Superior temporal gyrus (tissue), 1 donor: ENCODE data around the gene DPM2.
A peak's percentile ranks its signal among the peaks of the same experiment; 100 is the strongest.

Experiments
- DNase-seq: peaks from one replicate; pipeline ENCODE4 v3.0.0-alpha.2; 2016; ENCODE audit errors: extremely low spot score

The DPM2 gene

DNA sequence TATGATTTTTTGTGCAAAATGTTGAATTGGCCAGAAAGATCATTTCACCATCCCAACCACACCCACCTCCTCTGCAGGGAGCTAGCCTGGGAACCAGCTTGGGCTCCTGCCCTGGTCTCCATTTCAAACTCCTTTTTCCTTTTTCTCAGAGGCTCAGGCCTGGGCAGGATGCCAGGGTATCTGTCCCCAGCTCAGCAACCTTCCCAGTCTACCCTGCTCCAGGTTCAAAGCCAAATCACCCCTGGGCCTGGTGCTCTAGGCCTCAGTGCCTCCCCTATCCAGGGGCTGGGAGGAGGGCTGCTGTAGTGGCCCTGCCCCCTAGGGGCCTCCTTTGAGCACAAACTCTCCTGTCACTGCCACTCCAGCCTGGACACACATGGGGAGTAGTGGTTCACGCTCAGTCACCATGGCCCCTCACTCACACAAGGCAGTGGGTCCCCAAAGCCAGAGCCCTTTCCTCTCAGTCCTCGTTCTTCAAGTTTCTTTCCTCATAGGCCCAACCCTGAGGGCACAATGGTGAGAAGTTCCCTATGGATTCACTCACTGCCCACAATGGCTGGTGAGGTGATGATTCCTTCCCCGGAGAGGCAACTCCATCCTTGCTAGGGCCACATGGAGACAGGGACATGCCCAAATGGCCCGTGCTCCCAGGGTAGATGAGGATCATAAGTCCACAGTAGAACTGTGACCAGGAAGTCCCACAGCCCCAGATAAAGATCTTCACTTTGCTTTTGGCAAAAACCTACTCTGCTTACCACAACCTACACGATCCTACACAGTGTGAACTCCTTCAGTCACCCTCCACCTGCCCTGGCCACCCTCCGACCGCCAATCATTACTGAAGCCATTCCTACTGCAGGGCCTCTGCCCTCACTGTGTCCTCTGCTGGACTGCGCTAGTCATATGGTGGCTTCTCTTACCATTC, 19.2 kb downstream of the DPM2 start:
- DNase-seq: no peak

DNA sequence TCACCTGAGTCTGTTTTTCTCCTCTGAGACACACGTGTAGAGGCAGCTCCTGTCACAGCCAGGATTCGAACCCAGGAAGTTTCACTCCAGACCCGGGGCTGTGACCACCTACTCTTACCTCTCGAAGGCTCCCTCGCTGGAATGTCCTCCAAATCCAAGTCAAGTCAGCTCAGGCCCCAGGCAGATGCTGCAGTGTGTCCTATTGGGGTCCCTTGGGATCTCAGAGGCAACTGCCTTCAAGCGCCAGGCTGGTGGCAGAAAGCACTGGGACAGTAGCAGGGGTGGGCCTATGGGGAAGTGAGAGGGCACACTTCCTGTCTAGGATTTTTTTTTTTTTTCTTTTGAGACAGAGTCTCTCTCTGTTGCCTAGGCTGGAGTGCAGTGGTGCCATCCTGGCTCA, 20.1 kb downstream of the DPM2 start:
- DNase-seq: no peak

DNA sequence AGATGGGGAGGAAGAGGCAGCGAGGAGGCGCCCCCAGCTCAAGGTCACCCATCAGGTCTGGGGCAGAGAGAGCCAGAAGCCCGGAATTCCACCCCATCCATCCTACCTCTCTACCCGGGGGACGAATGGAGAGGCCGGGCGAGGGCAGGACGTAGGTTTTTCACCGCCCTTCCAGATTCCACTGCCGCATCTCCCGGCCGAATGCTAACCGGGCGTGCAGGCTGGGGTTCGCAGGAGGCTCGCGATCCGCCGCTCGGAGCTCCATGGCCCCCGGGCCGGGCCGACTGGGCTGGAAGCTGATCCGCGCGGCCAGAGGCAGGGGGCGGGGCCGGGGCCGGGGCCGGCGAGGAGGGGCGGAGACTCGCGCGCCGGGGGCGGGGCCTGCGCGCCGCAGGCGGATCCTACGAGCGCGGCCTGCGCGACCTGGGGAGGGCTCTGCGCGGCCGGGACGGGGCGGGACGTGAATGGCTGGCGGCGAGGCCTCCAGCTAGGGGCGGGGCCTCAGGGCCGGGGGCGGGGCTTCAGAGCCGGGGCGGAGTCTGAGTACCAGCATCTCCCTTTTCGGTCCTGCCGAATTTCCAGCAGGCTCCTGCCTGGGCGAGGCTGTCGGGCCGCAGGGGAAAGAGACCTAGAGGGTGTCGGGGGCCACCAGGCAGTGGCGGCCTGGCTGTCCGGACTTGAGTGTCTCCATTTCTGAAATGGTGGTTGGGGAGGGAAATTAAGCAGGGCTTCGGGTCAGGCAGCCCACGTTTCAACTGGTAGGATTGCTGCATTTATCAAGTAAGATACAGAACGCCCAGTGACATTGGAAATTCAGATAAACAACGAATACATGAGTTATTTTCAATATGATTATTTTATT, 20.7 kb downstream of the DPM2 start, which contains the start of gene ST6GALNAC4:
ST6GALNAC4 (minus strand) TSS at position 322 of the 862 bp plus-strand sequence. CDS start 622 bp downstream, outside the sequence.
- DNase-seq: peak; percentile 86

DNA sequence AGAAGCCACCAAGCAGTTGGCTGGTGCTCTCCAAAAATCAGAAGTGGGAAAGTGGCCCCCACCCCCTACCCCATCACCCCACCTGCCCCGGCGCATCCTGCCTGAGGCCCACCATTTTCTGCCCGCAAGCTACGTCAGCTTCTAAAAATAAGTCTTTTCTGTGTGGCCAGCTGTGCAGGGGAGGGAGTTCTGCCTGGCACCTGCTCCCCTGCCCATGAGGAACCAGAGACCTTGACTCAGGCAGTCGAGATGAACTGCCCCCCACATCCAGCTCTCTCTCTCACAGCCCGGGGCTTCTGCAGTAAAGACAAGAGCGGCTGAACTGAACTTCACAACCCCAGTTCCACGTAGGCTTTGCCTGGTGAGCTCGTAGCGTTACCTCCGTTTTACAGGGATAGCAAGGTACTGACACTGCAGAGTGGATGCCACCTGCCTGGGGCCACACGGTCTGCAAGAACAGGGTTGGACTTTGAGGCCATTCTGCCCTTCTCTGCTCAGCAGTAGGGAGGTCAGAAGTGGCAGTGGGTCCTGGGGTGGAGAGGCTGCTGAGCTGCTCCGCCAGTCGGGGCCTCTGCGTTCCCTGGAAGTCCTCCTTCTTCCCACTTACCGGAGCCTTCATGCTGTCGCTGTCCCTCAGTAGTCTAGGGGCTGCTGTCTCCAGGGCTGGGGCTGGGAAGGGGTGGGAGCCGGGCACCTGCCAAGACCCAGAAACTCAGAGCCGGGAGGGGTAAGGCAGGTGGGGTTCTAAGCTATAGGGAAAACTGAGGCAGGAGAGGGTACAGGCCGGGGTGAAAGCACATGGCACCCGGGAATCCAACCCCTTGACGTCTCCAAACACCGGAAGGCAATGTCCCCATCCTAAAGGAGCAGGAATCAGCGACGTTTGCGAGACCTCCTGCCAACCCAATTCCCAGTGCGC, 21.6 kb downstream of the DPM2 start:
- no peak for DNase-seq

DNA sequence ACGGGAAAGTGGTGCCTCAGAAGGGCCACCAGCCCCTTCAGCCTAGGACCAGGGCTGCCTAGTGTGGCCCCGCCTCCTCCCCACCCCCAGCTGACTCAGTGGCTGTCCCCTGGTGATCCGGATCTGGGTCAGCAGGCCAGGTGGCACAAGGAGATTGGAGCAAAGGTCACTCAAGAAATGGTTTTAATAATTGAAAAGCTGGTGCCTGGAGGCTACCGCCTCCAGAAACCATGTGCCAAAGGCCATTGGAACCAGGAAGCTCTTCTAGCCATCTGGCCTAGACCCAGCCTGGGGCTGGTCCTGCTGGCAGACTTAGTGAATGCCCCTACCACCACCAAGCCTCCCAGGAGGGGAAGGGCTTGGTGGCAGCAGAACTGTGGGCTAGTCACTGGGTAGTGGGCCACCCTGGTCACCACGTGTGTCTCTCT, 22.3 kb downstream of the DPM2 start:
- no peak for DNase-seq

DNA sequence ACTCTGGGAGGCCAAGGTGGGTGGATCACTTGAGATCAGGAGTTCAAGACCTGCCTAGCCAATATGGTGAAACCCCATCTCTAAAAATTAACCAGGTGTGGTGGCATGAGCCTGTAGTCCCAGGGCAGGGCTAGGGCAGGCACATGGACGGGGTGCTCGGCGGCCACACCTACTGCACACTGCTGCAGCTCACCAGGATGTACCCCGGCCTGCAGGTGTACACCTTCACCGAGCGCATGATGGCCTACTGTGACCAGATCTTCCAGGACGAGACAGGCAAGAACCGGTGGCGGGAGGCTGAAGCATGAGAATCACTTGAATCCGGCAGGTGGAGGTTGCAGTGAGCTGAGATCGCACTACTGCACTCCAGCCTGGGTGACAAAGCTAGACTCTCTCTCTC, 24.0 kb downstream of the DPM2 start:
- DNase-seq: no peak

DNA sequence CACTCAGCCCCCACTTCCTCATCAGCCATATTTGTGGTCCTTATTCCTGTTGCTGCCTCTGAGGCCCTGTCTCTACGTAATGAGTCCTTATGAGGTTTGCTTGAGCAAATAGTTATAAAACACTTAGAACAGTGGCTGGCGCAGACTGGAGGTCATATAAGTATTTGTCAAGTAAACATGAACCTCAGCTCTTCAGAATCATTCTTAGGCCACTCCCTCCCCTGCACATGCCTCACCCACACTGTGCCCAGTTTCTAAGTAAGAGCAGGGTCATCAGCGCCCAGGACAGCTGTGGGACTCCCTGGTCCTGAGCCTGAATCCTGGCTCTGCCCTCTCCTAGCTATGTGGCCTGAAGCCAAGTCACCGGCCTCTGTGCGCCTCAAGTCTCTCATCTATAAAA, 24.8 kb downstream of the DPM2 start:
- no peak for DNase-seq

DNA sequence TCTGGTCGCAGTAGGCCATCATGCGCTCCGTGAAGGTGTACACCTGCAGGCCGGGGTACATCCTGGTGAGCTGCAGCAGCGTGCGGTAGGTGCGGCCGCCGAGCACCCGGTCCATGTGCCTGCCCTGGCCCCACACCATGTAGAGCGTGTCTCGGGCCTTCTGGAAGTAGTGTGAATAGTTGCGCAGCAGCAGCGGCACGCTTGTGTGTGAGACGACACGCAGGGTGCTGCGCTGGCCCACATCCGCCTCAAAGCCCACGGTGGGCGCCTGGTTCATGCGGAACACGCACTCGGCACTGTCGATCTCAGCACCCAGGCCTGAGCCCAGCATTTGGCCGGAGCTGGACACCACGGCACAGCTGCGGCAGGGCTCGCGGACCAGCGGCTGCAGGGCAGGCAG, 25.4 kb downstream of the DPM2 start:
- no peak for DNase-seq

DNA sequence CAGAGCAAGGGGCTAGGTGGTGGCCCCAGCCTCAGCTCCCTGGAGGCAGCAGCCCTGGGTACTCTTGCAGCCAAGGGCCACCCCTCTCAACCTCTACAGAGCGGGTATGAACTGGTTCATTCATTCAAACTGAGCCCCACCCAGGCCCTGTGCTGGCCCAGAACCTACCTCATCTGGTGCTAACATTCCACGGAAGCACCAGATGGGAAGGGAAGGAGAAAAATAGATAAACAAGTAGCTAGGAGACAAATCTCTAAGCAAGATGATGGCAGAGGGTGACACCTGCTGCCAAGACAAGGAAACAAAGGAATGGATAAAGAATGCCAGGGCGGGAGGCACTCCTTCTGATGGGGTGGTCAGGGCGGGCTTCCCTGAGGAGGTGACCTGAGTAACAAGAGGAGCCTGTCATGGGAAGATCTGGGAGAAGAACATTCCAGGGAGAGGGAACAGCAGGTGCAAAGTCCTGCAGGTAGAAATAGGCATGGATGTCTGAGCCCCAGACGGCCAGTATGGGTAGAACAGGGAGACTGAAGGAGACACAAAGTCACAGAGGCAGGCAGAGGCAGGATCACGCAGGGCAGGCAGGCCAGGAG, 26.9 kb downstream of the DPM2 start:
- peak; percentile 33 for DNase-seq

DNA sequence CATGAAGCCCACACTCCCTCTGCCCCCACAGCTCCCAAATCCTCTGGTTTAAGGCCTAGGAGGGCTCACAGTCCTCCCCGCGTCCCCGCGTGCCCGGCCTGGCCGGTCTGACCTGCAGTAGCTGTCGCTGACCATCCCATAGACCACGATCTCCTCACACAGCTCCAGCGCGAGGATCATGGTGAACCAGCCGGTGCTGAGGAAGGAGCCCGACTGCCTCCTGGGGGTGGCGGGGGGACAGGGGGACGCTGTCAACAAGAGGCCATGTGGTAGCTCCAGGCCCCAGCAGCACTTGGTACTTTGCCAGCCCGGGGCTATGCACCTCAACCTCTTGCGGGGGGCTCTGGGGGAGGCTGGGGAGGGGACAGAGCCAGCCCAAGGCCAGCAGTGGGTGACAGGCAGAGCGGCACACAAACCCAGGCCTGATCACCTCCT, 27.8 kb downstream of the DPM2 start:
- no peak for DNase-seq

DNA sequence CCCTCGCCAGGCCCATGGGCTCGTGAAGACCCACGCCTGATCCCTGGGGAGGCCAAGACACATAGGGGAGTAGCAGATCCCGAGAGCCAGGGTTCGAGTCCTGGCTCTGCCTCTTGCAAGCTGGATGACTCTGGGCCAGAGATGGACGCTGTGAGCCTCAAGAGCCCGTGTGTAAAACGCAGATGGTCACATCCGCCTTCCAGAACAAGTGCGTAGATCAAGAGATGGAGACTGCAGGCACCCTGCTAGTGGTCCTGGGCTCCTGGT, 29.1 kb downstream of the DPM2 start:
- DNase-seq: no peak

DNA sequence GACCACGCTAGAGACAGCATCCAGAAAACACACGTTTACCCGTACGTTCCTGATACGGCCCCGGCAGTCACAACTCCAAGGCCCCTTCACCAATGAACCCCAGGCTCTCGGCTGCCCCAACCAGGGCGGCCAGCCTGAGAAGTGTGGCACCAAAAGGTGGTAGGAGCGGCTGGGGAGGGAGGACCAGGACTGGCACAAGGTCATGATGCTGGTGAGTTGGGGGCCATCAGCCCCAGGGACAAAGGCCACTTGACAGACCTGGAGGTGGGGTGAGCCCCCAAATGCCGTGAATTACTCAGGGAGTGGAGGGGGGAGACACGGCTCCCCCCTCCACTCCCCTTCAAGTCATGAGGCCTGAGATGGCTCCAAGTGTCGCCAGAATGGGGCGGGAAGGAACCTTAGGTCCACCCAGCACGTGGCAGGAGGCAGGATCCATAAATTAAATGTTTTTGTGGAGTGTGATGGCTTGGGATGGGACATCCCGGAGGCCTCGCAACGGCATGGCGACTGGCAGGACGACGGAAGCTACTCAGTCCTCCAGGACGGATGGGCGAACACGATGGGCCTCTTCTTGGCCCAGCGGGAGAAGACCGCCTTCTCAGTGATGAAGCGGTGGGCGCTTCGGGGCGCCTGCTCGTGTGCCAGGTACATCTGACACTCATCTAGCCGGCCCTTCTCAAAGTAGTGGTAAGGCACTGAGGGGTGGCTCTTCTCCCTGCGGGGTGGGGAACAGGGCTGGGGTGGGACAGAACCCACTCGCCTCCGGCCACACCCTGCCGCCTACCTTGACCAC, 29.6 kb downstream of the DPM2 start:
- DNase-seq: no peak

DNA sequence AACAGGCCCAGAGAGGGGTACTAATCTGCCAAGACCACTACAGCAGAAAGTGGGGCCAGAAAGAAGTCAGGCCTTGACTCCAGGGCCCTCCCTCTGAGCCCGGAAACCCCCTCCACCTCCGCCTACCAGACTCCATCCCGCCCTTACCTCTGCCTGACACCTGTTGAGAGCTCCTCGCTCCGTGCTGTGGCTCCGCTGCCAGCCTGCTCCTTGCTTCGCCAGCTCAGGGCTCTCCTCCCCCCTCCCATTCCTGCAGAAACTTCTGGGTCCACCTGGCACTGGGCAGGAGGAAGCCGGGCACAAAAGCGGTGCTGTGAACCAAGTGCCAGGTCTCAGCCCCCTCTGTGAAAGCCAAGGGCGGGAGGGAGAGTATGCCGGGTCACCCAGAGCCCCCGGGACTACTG, 31.9 kb downstream of the DPM2 start:
- DNase-seq: no peak

DNA sequence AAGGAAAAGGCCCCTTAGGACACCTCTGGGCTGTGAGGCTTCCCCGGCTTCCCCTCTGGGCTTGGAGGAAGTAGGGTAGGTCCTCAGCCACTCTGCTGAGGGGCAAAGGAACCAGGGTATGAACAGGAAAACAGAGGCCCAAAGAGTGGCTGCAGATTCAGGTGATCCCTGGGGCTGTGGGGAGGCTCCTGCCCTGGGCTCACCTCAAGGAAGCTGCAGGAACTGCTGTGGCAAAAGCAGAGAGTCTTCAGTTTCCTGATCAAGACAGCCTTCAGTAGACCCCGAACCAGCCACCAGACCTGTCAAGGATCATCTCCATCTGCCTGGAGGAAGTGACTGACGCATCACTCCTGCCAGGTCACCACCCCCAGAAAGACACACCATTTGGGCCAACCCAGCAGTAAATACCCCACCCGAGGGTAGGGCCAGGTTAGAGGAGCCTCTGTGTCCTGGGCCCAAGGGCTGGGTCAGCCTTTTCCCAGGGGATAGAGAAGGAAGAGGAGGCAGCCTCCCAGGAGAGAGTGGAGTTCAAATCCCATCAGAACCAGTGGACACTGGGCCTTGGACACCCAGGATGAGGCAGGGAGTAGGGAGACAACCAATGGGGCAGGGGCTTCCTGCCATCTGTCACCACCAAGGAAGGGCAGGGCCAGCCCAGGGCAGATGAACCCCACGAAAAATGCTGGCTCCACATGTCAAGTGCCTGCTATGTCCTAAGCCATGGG, 32.5 kb downstream of the DPM2 start:
- no peak for DNase-seq

DNA sequence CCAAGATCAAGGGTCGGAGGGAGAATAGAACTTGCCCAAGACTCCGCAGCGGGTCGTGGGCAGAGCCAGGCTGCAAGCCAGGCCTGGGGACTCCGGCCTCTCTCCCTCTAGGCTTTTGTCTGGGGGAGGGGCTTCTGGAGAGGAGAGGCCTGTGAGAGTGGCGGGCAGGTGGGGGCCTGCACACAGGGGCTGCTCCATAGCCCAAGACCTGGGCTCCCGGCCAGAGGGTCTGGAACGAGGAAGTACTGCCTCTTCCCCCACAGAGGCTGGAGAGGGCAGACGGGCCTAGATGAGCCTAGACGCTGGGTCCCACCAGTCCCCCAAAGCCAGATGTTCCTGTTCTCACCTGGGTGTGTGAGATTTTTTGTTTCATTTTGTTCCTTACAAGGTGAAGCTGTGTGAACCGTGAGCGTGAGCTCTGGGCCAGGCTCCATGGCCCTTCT, 33.1 kb downstream of the DPM2 start:
- DNase-seq: no peak

DNA sequence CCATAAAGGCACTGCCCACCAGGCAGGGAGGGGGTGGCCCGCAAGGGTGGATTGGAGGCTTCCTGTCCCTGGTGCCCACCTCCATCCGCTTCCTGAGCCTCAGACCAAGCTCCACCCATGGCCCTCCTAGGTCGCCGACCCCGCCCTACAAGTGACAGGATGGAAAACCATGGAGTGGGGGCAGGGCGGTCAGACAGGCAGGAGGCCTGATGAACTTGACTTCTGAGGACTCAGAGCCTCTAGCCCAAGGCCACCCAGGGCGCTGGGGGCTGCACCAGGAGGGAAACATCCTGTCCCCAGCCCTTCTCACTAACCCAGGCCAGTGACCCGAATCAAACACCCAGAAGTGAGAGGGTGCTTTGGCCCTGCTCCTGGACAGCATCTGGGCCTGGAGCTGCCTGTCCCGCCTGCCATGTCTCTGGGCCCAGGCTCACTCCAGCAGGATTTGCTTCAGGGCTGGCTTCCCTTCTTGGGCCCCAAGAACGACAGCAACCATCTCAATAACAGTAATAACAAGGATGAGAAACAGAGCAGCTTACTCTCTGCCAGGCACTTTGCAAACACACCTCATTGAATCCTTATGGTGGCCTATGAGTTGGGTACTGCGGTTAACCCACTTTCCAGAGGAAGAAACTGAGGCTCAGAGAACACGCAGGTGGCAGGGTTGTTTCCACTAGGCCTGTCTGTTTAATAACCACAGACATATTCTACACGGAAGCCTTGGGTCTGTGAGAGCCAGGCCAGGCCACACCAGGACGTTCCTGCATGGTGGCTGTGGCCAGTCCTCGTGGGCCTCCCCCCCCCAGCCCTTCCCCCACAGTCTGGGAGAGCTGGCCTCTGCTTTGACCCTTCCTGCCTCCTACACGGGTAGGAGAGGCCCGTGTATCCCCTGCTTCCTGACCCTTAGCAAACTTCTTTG, 33.8 kb downstream of the DPM2 start:
- DNase-seq: no peak

DNA sequence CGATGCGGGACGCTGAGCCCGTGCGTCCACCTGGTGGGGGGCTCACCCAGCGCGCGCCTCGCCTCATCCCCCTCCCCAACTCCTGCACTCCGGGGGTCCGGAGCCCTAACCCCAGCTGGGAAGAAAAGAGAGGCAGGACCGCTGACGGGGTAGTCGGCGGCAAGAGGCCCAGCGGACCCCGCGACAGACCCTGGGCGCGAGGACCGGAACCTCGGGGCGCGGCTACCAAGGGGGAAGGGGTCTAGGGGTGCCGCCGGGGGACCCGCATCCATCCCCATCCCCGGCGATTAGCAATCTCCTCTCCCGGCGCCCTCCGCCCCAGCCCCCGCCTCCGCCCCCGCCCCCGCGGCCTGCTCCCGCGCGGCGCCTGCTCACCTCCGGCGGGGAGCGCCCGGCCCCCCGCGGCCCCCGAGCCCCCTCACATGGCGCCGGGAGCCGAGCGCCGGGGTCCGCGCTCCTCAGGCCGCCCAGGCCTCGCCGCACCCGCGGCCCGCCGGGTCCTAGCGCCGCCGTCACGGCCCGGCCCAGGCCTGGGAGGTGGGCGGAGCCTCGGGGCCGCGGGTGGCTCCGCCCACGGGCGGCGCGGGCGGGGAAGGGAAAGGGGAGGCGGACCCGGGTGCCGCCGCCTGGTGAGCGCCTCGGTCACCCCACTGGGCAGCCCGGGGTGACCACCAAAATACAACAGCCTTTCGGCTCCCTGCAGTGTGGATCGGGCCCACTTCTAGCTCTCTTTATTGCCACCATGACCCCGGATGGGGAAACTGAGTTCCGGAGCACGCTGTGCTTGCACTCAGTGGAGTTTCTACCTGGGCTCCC, 38.3 kb downstream of the DPM2 start, which contains the start of gene ST6GALNAC6:
ST6GALNAC6 (minus strand) TSS at position 476 of the 816 bp plus-strand sequence. CDS start 1,622 bp downstream, outside the sequence.
- peak; percentile 74 for DNase-seq
